ENCODE results near the gene ZNF500.

DNA sequence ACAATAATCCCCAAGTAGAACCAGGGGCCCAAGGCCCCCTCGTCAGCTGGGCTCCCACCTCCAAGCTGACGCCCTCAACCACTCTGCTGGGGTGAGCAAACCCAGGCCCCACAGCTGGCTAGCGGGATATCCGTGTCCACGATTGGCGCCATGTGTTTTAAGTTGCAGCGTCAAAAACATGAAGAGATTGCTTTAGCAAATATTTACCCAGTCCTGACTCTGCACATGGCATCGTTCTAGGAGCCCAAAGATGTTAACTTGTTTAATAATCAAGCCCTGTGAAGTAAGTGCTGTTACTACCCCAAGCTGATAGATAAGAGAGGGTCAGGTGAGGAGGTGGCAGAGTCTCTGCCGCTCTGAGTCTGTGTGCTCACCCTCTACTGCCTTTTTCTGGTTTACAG is 21.5 kb upstream of the ZNF500 start:
- TF ChIP-seq, protein P1, sequence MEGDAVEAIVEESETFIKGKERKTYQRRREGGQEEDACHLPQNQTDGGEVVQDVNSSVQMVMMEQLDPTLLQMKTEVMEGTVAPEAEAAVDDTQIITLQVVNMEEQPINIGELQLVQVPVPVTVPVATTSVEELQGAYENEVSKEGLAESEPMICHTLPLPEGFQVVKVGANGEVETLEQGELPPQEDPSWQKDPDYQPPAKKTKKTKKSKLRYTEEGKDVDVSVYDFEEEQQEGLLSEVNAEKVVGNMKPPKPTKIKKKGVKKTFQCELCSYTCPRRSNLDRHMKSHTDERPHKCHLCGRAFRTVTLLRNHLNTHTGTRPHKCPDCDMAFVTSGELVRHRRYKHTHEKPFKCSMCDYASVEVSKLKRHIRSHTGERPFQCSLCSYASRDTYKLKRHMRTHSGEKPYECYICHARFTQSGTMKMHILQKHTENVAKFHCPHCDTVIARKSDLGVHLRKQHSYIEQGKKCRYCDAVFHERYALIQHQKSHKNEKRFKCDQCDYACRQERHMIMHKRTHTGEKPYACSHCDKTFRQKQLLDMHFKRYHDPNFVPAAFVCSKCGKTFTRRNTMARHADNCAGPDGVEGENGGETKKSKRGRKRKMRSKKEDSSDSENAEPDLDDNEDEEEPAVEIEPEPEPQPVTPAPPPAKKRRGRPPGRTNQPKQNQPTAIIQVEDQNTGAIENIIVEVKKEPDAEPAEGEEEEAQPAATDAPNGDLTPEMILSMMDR (conservative IDR thresholded peaks at IDR 0.05): no peak
- TF ChIP-seq EZH2 (IDR thresholded peaks at IDR 0.05; ENCODE audit: low read depth): no peak
